Renal cortical epithelial cell (primary cell): ENCODE results near the gene SMYD3. TPM values are rescaled to one million over a fixed set of nuclear protein-coding genes. Genes with fewer than 3 reads are reported as not detected.
"Not testable (repeated sequence)": the region's sequence is repeated elsewhere in the genome, so short reads cannot be mapped to it uniquely, and the experiment has no call there.

Source experiments
- DNase-seq: peaks from one replicate; pipeline ENCODE4 v3.0.0-alpha.2; 2011; ENCODE audit warnings: low read depth
- total RNA-seq: library from RNA; depleted of rRNA; stranded (reverse); fragments of >200 nt; gene quantifications from 2 replicates; pipeline ENCODE4 v1.2.3, GENCODE V29; 2014

The SMYD3 gene
- total RNA-seq, 1 donor from 2014 or later = 29.5 TPM

GRCh38 chr1:245772325-245772724 lies 734.8 kb downstream of the SMYD3 start:
- no peak for DNase-seq

GRCh38 chr1:245771511-245772281 lies 735.4 kb downstream of the SMYD3 start:
- peak; percentile 88 for DNase-seq

GRCh38 chr1:245770156-245770555 lies 736.9 kb downstream of the SMYD3 start:
- no peak for DNase-seq

- no peak for DNase-seq
Observed at GRCh38 chr1:245768596-245768995, 738.5 kb downstream of the SMYD3 start.

GRCh38 chr1:245765230-245766000 lies 741.7 kb downstream of the SMYD3 start:
- peak; percentile 95 for DNase-seq

GRCh38 chr1:245763873-245764331 lies 743.2 kb downstream of the SMYD3 start:
- DNase-seq = peak; percentile 46

- DNase-seq = no peak
Observed at GRCh38 chr1:245762396-245762910, 744.6 kb downstream of the SMYD3 start.

- no peak for DNase-seq
Observed at GRCh38 chr1:245760301-245760700, 746.8 kb downstream of the SMYD3 start.

- DNase-seq = no peak
Observed at GRCh38 chr1:245754463-245754961, 752.6 kb downstream of the SMYD3 start.

- DNase-seq = no peak
Observed at GRCh38 chr1:245753807-245754206, 753.3 kb downstream of the SMYD3 start.

- no peak for DNase-seq
Observed at GRCh38 chr1:245752561-245752960, 754.5 kb downstream of the SMYD3 start.

GRCh38 chr1:245751726-245752470 lies 755.2 kb downstream of the SMYD3 start:
- no peak for DNase-seq

GRCh38 chr1:245751116-245751515 lies 756.0 kb downstream of the SMYD3 start:
- peak; percentile 21 for DNase-seq

GRCh38 chr1:245750261-245750660 lies 756.8 kb downstream of the SMYD3 start:
- no peak for DNase-seq

- no peak for DNase-seq
Observed at GRCh38 chr1:245749053-245749452, 758.0 kb downstream of the SMYD3 start.

- no peak for DNase-seq
Observed at GRCh38 chr1:245748646-245749045, 758.4 kb downstream of the SMYD3 start.

GRCh38 chr1:245748240-245748639 lies 758.8 kb downstream of the SMYD3 start:
- DNase-seq = peak; percentile 56

- DNase-seq = peak; percentile 64
Observed at GRCh38 chr1:245742896-245743295, 764.2 kb downstream of the SMYD3 start.

GRCh38 chr1:245740336-245740735 lies 766.7 kb downstream of the SMYD3 start:
- not testable (repeated sequence) for DNase-seq

- no peak for DNase-seq
Observed at GRCh38 chr1:245730801-245731200, 776.3 kb downstream of the SMYD3 start.

GRCh38 chr1:245728035-245728434 lies 779.0 kb downstream of the SMYD3 start:
- DNase-seq = not testable (repeated sequence)

- DNase-seq = no peak
Observed at GRCh38 chr1:245721488-245721887, 785.6 kb downstream of the SMYD3 start.
